ENCODE measurements around the gene NLRP6. TPM values are rescaled to one million over a fixed set of nuclear protein-coding genes. Genes with fewer than 3 reads are reported as not detected.
"Not testable (repeated sequence)": the region's sequence is repeated elsewhere in the genome, so short reads cannot be mapped to it uniquely, and the experiment has no call there.

Gene NLRP6
- total RNA-seq, 1 donor from 2014 or later = 1.7 TPM

- Histone ChIP-seq H3K27me3 (peaks cover 58% of the 10 kb centered on the region), H3K9me3 (no peaks in the 10 kb centered on the region), H3K36me3 (no peaks in the 10 kb centered on the region), H3K4me1 (peaks cover 29% of the 10 kb centered on the region), H3K27ac (no peak overlapping the region), H3K4me3 (no peak overlapping the region)
- ATAC-seq (no peak), DNase-seq (peak; percentile 48)
- intact Hi-C loops (cut with DNase I) = no loop called here
- no peak for TF ChIP-seq CTCF (IDR thresholded peaks at IDR 0.05)
Observed at GRCh38 chr11:285021-285893, 7.0 kb downstream of the NLRP6 start.

DNA sequence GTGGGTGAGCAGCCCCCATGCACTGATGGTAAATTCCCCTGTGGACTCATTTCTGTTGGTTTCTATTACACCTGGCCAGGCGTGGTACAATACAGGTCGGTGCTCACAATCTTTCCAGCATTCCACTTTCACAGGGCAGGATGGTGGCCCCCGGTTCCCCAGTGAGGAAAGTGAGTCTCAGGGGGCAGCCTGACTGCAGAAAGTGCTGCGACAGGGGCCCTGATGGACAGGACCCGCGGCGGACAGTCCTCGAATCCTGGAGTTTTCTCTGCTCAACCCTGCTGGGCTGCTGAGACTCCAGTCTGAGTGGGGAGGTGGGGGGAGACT, 7.7 kb downstream of the NLRP6 start:
- H3K27me3 ChIP-seq = peaks cover 52% of the 10 kb centered on the region
- ATAC-seq (no peak), DNase-seq (no peak)
- no peak overlapping the region for H3K4me3 ChIP-seq
- intact Hi-C loops (cut with DNase I) = no loop called here
- H3K36me3 ChIP-seq = no peaks in the 10 kb centered on the region
- no peak for TF ChIP-seq CTCF (IDR thresholded peaks at IDR 0.05)
- peaks cover 26% of the 10 kb centered on the region for H3K4me1 ChIP-seq
- H3K9me3 ChIP-seq = no peaks in the 10 kb centered on the region
- H3K27ac ChIP-seq = no peak overlapping the region

DNA sequence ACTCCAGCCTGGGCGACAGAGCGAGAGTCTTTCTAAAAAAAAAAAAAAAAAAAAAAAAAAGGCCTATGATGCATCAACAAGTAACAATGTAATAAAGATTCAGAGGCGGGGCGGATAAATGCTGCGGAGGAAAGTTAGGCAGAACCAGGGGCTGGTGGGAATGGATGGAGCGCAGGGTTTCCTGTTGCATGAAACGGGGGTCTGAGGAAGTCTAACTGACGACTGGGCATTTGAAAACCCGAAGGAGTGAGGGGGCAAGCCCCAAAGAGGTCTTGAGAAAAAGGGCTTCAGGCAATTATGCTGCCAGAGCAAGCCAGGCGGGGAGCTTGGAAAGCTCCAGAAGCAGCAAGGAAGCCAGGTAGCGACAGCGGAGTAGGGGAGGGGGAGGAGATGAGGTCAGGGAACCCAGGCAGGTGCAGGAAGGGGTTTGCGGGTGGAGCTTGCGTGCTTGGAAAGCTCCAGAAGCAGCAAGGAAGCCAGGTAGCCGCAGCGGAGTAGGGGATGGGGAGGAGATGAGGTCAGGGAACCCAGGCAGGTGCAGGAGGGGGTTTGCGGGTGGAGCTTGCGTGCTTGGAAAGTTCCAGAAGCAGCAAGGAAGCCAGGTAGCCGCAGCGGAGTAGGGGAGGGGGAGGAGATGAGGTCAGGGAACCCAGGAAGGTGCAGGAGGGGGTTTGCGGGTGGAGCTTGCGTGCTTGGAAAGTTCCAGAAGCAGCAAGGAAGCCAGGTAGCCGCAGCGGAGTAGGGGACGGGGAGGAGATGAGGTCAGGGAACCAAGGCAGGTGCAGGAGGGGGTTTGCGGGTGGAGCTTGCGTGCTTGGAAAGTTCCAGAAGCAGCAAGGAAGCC, 9.0 kb downstream of the NLRP6 start:
- peaks cover 18% of the 10 kb centered on the region for H3K4me1 ChIP-seq
- DNase-seq = peak; percentile 57
- H3K4me3 ChIP-seq; H3K9me3 ChIP-seq; intact Hi-C loops (cut with DNase I); H3K27ac ChIP-seq; H3K36me3 ChIP-seq; ATAC-seq: not testable (repeated sequence)
- peaks cover 39% of the 10 kb centered on the region for H3K27me3 ChIP-seq

- Histone ChIP-seq H3K4me3 (peak overlapping the region; percentile 69), H3K4me1 (peaks cover 18% of the 10 kb centered on the region), H3K36me3 (no peaks in the 10 kb centered on the region), H3K9me3 (no peaks in the 10 kb centered on the region), H3K27ac (peak overlapping the region; percentile 55), H3K27me3 (peaks cover 31% of the 10 kb centered on the region)
- no peak for TF ChIP-seq CTCF (IDR thresholded peaks at IDR 0.05)
- ATAC-seq (peak; percentile 13), DNase-seq (peak; percentile 67)
- intact Hi-C loops (cut with DNase I) = no loop called here
Observed at GRCh38 chr11:287821-288477, 9.7 kb downstream of the NLRP6 start.

GRCh38 chr11:288478-289397, 10.5 kb downstream of the NLRP6 start, which contains the start of gene PGGHG:
TSS of gene PGGHG (plus strand) at chr11:289126. CDS start at chr11:289817, 691 bp downstream.
- ATAC-seq (peak; percentile 88), DNase-seq (peak; percentile 91)
- H3K27me3 ChIP-seq = peaks cover 23% of the 10 kb centered on the region
- H3K9me3 ChIP-seq = no peaks in the 10 kb centered on the region
- intact Hi-C loops (cut with DNase I) = no loop called here
- no peak for TF ChIP-seq CTCF (IDR thresholded peaks at IDR 0.05)
- H3K36me3 ChIP-seq = peaks cover under 1% of the 10 kb centered on the region
- peak within 1 kb of the TSS; percentile 55 for H3K27ac ChIP-seq
- H3K4me3 ChIP-seq = peak within 1 kb of the TSS; percentile 69
- peaks cover 18% of the 10 kb centered on the region for H3K4me1 ChIP-seq

Measured in upper lobe of right lung (tissue), 1 donor.